T-cell (primary cell): ENCODE results near the gene RPL10A. TPM values are rescaled to one million over a fixed set of nuclear protein-coding genes. Genes with fewer than 3 reads are reported as not detected.
A peak's percentile ranks its signal among the peaks of the same experiment; 100 is the strongest.
"Not testable (repeated sequence)": the region's sequence is repeated elsewhere in the genome, so short reads cannot be mapped to it uniquely, and the experiment has no call there.

Source experiments
- ATAC-seq, 4 experiments: fragments of 200-7000 bp in 3 of 4; fragments of 150-1000 bp in 1 of 4; cut with Tn5 transposase; replicated peaks in 1 of 4; 1 replicate in 3 of 4; 2 replicates in 1 of 4; pipeline ENCODE4 v1.10.0; 2021; ENCODE audit warnings: moderate library complexity in 3 of 4, mild to moderate bottlenecking in 2 of 4, moderate number of reproducible peaks in 1 of 4
- CTCF ChIA-PET, 2 donors: fragments of 300-600 bp; sonication (Branson Sonifier 250); formaldehyde crosslinking; loops; one replicate each; lab custom pipeline; 2022; ENCODE audit warnings: antibody characterized with exemption in 2 of 2; lab: Charles Lee
- POLR2A ChIA-PET, 2 donors: fragments of 300-600 bp; sonication (Branson Sonifier 250); formaldehyde crosslinking; loops; one replicate each; lab custom pipeline; 2022; ENCODE audit warnings: antibody characterized with exemption in 2 of 2; lab: Charles Lee
- DNase-seq, 35 experiments: peaks; one replicate each; pipeline versions ENCODE4 v3.0.0 to v3.0.0-alpha.2; 2013 to 2023
- H3K27ac ChIP-seq: one replicate; pipeline ENCODE4 v1.5.1; 2013; ENCODE audit warnings: low read length
- H3K27me3 ChIP-seq, 2 experiments: replicated peaks in 1 of 2; 1 replicate in 1 of 2; 2 replicates in 1 of 2; pipeline versions ENCODE4 v1.6.1 to v1.7.0; 2013; ENCODE audit warnings: low read length in 1 of 2, mixed read lengths in 1 of 2; ENCODE audit not compliant: control insufficient read depth in 2 of 2, insufficient read depth in 2 of 2; ENCODE audit errors: extremely low read depth in 1 of 2
- H3K36me3 ChIP-seq, 2 donors: 1 replicate in 1 of 2; 2 replicates in 1 of 2; pipeline versions ENCODE4 v1.6.1 to v1.7.0; 2013; ENCODE audit warnings: low read length in 1 of 2; ENCODE audit not compliant: control insufficient read depth in 2 of 2, insufficient read depth in 1 of 2; ENCODE audit errors: extremely low read depth in 1 of 2
- H3K4me1 ChIP-seq, 2 experiments: 1 replicate in 1 of 2; 2 replicates in 1 of 2; pipeline versions ENCODE4 v1.6.1 to v1.7.0; 2013; ENCODE audit warnings: low read length in 2 of 2, mixed read lengths in 1 of 2; ENCODE audit not compliant: insufficient read depth in 2 of 2, control insufficient read depth in 1 of 2; ENCODE audit errors: extremely low read depth in 1 of 2
- H3K4me3 ChIP-seq, 2 donors: 1 replicate in 1 of 2; 2 replicates in 1 of 2; pipeline versions ENCODE4 v1.5.1 to v1.7.0; 2013; ENCODE audit warnings: mild to moderate bottlenecking in 2 of 2, low read length in 1 of 2, moderate library complexity in 1 of 2; ENCODE audit not compliant: control insufficient read depth in 1 of 2; ENCODE audit errors: extremely low read depth in 1 of 2
- H3K9me3 ChIP-seq: 2 replicates; pipeline ENCODE4 v1.7.0; 2013
- H3K27ac Mint-ChIP-seq, 2 donors: one replicate each; pipeline ENCODE4 v1.8.0; 2020 to 2021; ENCODE audit warnings: mild to moderate bottlenecking in 2 of 2, mixed read lengths in 2 of 2
- H3K27me3 Mint-ChIP-seq, 2 donors: one replicate each; pipeline ENCODE4 v1.8.0; 2021 to 2022; ENCODE audit warnings: mixed read lengths in 2 of 2
- H3K36me3 Mint-ChIP-seq: one replicate; pipeline ENCODE4 v1.8.0; 2021; ENCODE audit warnings: mixed read lengths
- H3K4me1 Mint-ChIP-seq, 3 donors: one replicate each; pipeline ENCODE4 v1.8.0; 2020 to 2022; ENCODE audit warnings: mixed read lengths in 3 of 3, mild to moderate bottlenecking in 1 of 3
- H3K4me3 Mint-ChIP-seq, 3 donors: one replicate each; pipeline ENCODE4 v1.8.0; 2020 to 2022; ENCODE audit warnings: mild to moderate bottlenecking in 3 of 3, mixed read lengths in 3 of 3, moderate library complexity in 3 of 3
- H3K9me3 Mint-ChIP-seq, 3 donors: one replicate each; pipeline ENCODE4 v1.8.0; 2020 to 2022; ENCODE audit warnings: mixed read lengths in 3 of 3
- WGBS: methylation state at CpG from one replicate; pipeline ENCODE4 v1.1.5; 2013; ENCODE audit warnings: missing lambda C conversion rate; ENCODE audit not compliant: insufficient coverage; 5-methylcytosine and 5-hydroxymethylcytosine counted together
- total RNA-seq, 35 experiments: library from RNA in 6 of 35; stranded (reverse) in 6 of 35; fragments of 120-200 nt in 1 of 35; gene quantifications; one replicate each; pipeline versions ENCODE4 v1.2.1 to v1.2.4 and lab custom pipeline; 2013 to 2026

The RPL10A gene
- total RNA-seq, 5 donors from 2014 or later (not counting 1 experiment from before 2014, with no cell fraction given) = 1,890 to 2,203 (median 2,081) TPM

DNA sequence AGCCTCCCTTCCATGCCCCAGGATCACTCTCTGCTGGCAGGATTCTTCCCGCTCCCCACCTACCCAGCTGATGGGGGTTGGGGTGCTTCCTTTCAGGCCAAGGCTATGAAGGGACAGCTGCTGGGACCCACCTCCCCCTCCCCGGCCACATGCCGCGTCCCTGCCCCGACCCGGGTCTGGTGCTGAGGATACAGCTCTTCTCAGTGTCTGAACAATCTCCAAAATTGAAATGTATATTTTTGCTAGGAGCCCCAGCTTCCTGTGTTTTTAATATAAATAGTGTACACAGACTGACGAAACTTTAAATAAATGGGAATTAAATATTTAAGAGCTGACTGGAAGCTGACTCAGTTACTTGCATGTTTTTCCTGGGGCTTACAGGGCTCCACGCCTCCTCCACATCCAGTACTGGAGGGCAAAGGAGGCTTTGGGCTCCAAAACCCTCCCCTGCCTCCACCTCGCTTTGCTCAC, 40.3 kb upstream of the RPL10A start:
- Mint-ChIP-seq H3K9me3 (peaks cover 0 to 15% (median 8%) of the 10 kb centered on the region in 3 donors), H3K4me1 (no peaks in the 10 kb centered on the region), H3K27ac (no peak overlapping the region), H3K27me3 (no peaks in the 10 kb centered on the region), H3K36me3 (peaks cover 45% of the 10 kb centered on the region), H3K4me3 (no peak overlapping the region)
- Histone ChIP-seq H3K9me3 (no peaks in the 10 kb centered on the region), H3K4me1 (no peaks in the 10 kb centered on the region), H3K4me3 (no peak overlapping the region), H3K36me3 (peaks cover 7 to 40% of the 10 kb centered on the region in 2 donors), H3K27ac (no peak overlapping the region), H3K27me3 (no peaks in the 10 kb centered on the region)
- ChIA-PET POLR2A (no interaction called here), CTCF (interaction anchor here in 1 of 2 donors (0.6 kb wide), 1 partner anchor 222 kb away, joined by 5 read pairs; no protein-coding TSS in a partner anchor)
- no peak for ATAC-seq
- no CpG with 5 or more reads among the region's 9 CpGs for WGBS
- DNase-seq = no peak

DNA sequence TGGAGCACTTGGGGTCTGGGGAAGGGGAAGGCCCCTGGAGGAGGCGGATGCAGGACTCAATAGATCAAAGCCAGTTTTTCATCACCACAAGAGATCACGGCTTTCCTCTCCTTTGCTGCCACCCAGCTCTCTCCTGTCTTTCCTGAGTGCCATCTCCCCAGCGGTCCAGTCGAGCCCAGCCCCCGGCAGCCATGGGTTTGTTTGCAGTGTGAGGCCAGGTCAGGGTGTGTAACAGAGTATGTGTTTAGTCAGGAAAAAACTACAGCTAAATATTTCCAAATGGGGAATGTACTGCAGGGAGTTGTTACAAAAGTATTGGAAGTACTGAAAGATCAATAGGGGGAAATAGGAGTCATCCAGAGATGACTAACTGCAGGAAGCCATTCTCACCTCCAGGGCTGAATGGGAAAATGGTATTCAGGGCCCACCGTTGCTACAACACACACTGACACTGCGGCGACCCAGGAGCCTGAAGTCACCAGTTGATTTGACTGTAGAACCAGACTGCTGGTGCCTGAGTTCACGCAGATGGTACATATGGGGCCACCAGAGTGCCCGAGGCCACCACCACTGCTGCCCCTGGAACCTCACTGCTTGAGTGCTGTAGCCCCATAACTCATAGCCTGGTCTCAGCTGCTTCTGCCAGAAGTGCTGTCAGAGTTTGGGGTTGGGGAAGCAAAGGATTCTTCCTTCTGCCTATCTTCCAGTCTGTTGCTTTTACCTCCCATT, 39.6 kb upstream of the RPL10A start:
- peaks cover 7 to 38% of the 10 kb centered on the region in 2 donors for H3K36me3 ChIP-seq
- H3K4me3 ChIP-seq = peak overlapping the region in 1 of 2 donors; percentile 10
- Mint-ChIP-seq H3K27me3 (no peaks in the 10 kb centered on the region), H3K4me3 (no peak overlapping the region), H3K4me1 (no peaks in the 10 kb centered on the region), H3K9me3 (peaks cover 0 to 15% (median 8%) of the 10 kb centered on the region in 3 donors), H3K27ac (no peak overlapping the region), H3K36me3 (peaks cover 42% of the 10 kb centered on the region)
- no peaks in the 10 kb centered on the region for H3K4me1 ChIP-seq
- DNase-seq = no peak
- ChIA-PET POLR2A (no interaction called here), CTCF (interaction anchor here in 1 of 2 donors (0.6 kb wide), 1 partner anchor 223 kb away, joined by 5 read pairs; no protein-coding TSS in a partner anchor)
- H3K27ac ChIP-seq = no peak overlapping the region
- no peak for ATAC-seq
- no peaks in the 10 kb centered on the region for H3K9me3 ChIP-seq
- 96% methylated on average over 4 of the region's 10 CpGs for WGBS
- no peaks in the 10 kb centered on the region for H3K27me3 ChIP-seq

DNA sequence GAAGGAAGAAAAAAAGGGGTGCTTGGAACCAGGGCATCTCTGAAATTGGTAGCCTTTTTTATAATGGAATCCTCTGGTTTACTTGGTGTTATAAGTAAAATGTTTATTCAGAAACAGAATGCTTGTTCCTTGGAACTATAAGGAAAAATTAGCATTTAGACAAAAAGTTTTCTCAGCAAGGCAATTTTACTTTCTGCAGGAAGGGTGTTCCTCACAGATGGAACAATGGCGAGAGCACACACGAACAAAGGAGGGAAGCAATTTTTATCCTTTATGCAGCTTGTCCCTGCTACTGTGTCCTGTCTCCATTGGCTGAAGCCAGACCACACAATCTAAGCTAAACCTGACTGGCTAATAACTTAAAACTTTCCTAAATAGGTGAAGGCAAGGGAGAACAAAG, 38.7 kb upstream of the RPL10A start:
- Mint-ChIP-seq H3K27me3 (no peaks in the 10 kb centered on the region), H3K9me3 (peaks cover 0 to 15% (median 8%) of the 10 kb centered on the region in 3 donors), H3K4me1 (no peaks in the 10 kb centered on the region), H3K4me3 (no peak overlapping the region), H3K27ac (no peak overlapping the region), H3K36me3 (peaks cover 37% of the 10 kb centered on the region)
- ChIA-PET POLR2A (no interaction called here), CTCF (interaction anchor here in 1 of 2 donors (0.6 kb wide), 1 partner anchor 1110 kb away, joined by 8 read pairs; no protein-coding TSS in a partner anchor)
- ATAC-seq (no peak), DNase-seq (no peak)
- 92% methylated on average over 2 of the region's 2 CpGs for WGBS
- H3K9me3 ChIP-seq = no peaks in the 10 kb centered on the region
- no peaks in the 10 kb centered on the region for H3K27me3 ChIP-seq
- H3K4me1 ChIP-seq = no peaks in the 10 kb centered on the region
- H3K4me3 ChIP-seq = no peak overlapping the region
- H3K36me3 ChIP-seq = peaks cover 7 to 29% of the 10 kb centered on the region in 2 donors
- H3K27ac ChIP-seq = no peak overlapping the region

DNA sequence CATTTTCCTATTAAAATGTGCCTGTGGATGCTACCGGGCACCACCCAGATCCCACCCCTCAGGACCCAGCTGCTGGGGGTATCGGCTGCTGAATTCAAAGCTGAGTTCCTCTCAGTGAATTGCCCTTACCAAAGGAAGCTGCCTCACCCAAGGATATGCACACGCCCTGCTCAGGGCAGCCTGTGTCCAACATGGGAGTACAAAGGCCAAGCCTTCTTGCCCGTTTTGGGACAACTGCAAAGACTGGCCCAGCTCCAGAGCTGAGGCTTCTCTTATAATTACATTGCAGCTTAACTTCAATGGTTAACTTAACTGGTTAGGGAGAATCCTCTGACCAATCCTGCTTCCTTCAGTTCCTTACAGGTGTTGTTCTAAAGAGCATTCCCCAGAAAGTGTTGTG, 35.9 kb upstream of the RPL10A start:
- Histone ChIP-seq H3K27me3 (no peaks in the 10 kb centered on the region), H3K4me1 (no peaks in the 10 kb centered on the region), H3K4me3 (no peak overlapping the region), H3K36me3 (peaks cover 0 to 3% of the 10 kb centered on the region in 2 donors), H3K27ac (no peak overlapping the region), H3K9me3 (no peaks in the 10 kb centered on the region)
- Mint-ChIP-seq H3K4me1 (no peaks in the 10 kb centered on the region), H3K27ac (no peak overlapping the region), H3K9me3 (peaks cover 0 to 15% (median 8%) of the 10 kb centered on the region in 3 donors), H3K36me3 (peaks cover 10% of the 10 kb centered on the region), H3K4me3 (no peak overlapping the region), H3K27me3 (no peaks in the 10 kb centered on the region)
- ChIA-PET CTCF (interaction anchor here in 1 of 2 donors (0.6 kb wide), 1 partner anchor 107 kb away, joined by 3 read pairs; no protein-coding TSS in a partner anchor), POLR2A (no interaction called here)
- ATAC-seq = no peak
- 94% methylated on average over 3 of the region's 4 CpGs for WGBS
- DNase-seq = no peak

DNA sequence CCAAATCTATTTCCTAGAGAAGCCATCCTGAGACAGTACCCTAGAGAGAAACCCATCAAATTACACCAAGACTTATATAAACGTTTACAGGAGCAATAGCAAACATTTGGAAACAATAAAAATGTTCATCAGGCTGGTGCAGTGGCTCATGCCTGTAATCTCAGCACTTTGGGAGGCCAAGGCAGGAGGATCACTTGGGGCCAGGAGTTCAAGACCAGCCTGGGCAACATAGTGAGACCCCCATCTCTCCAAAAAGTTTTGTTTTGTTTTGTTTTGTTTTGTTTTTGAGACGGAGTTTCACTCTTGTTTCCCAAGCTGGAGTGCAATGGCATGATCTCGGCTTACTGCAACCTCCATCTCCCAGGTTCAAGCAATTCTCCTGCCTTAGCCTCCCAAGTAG, 35.5 kb upstream of the RPL10A start:
- not testable (repeated sequence) for H3K4me1 Mint-ChIP-seq, H3K36me3 ChIP-seq, H3K4me1 ChIP-seq, ATAC-seq, H3K27ac ChIP-seq, H3K27ac Mint-ChIP-seq, H3K4me3 ChIP-seq, H3K9me3 ChIP-seq, DNase-seq, H3K4me3 Mint-ChIP-seq, H3K36me3 Mint-ChIP-seq, H3K27me3 ChIP-seq, H3K27me3 Mint-ChIP-seq
- peaks cover 0 to 15% (median 8%) of the 10 kb centered on the region in 3 donors for H3K9me3 Mint-ChIP-seq
- POLR2A ChIA-PET = interaction anchor here in 1 of 2 donors (0.6 kb wide), 1 partner anchor 308 kb away, joined by 4 read pairs; no protein-coding TSS in a partner anchor
- WGBS = no CpG with 5 or more reads among the region's 3 CpGs
- CTCF ChIA-PET = interaction anchor here in 1 of 2 donors (0.6 kb wide), 1 partner anchor 107 kb away, joined by 3 read pairs; no protein-coding TSS in a partner anchor

DNA sequence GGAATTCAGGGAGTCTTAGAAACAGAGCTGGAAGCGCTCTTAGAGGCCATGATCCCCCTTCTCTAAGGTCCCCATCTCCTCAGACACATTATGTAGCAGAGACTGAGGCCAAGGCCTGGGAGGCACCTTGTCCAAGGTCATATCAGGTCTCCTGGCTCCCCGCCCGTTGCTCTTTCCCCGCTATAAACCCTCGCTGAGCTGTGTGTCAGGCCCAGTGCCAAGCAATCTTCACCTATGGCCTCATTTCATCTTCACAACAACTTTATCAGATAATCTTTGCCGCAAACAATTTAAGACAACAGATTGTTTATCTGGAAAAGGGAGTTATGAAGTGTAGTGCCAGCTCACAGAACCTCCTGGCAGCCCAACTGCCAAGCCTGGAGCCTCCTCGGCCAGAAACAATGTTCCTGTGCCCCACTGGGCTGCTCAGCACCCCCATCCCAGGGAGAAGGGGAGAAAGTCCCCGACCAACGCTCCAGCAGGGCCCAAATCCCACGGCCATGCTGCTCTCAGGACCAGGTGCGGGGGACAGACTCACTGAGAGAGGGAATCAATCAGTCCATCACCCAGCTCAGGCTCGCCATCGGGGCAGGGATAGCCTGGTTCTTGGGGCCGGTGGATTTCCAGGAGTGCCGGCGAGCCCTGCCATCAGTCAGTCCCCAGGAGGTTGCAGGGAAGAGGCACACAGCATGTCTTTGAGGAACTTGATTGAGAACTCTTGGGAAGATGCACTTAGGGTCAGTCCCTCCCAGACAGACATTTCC, 32.9 kb upstream of the RPL10A start:
- no peak for ATAC-seq
- POLR2A ChIA-PET = no interaction called here
- H3K36me3 Mint-ChIP-seq = no peaks in the 10 kb centered on the region

More for the DNA sequence above, 32.9 kb upstream of the RPL10A start:
- 88% methylated on average over 10 of the region's 16 CpGs for WGBS
- H3K9me3 ChIP-seq = no peaks in the 10 kb centered on the region
- DNase-seq = no peak
- H3K27me3 Mint-ChIP-seq = no peaks in the 10 kb centered on the region
- peaks cover 0 to 1% (median 0%) of the 10 kb centered on the region in 3 donors for H3K9me3 Mint-ChIP-seq
- CTCF ChIA-PET = interaction anchor here in 1 of 2 donors (0.6 kb wide), 1 partner anchor 13 kb away, joined by 3 read pairs; no protein-coding TSS in a partner anchor
- H3K36me3 ChIP-seq = no peaks in the 10 kb centered on the region
- H3K4me1 ChIP-seq = no peaks in the 10 kb centered on the region
- H3K4me1 Mint-ChIP-seq = no peaks in the 10 kb centered on the region
- no peaks in the 10 kb centered on the region for H3K27me3 ChIP-seq
- H3K4me3 ChIP-seq = no peak overlapping the region
- H3K27ac Mint-ChIP-seq = no peak overlapping the region
- no peak overlapping the region for H3K4me3 Mint-ChIP-seq
- H3K27ac ChIP-seq = no peak overlapping the region
